GM23248 (cell line): Measurements from ENCODE around the gene NF1.

ENCODE experiments used
- EZH2 ChIP-seq: fragments of 200-600 bp; sonication (generic); IDR thresholded peaks from 2 replicates; pipeline ENCODE4 v1.6.1; 2018; ENCODE audit warnings: antibody characterized with exemption, mild to moderate bottlenecking; ENCODE audit not compliant: insufficient read depth, poor library complexity, severe bottlenecking
- EZH2phosphoT487 ChIP-seq: fragments of 200-600 bp; sonication (generic); IDR thresholded peaks from 2 replicates; pipeline ENCODE4 v1.6.1; 2018; ENCODE audit warnings: antibody characterized with exemption, moderate library complexity, mild to moderate bottlenecking, low read depth; ENCODE audit not compliant: insufficient read depth

GRCh38 chr17:31248986-31249834 lies 154.4 kb downstream of the NF1 start:
- TF ChIP-seq EZH2phosphoT487 (no peak), EZH2 (no peak)
